T-cell (primary cell): ENCODE measurements around the gene GTSE1. TPM values are rescaled to one million over a fixed set of nuclear protein-coding genes. Genes with fewer than 3 reads are reported as not detected.

Source experiments
- ATAC-seq, 4 experiments: fragments of 200-7000 bp in 3 of 4; fragments of 150-1000 bp in 1 of 4; cut with Tn5 transposase; replicated peaks in 1 of 4; 1 replicate in 3 of 4; 2 replicates in 1 of 4; pipeline ENCODE4 v1.10.0; 2021; ENCODE audit warnings: moderate library complexity in 3 of 4, mild to moderate bottlenecking in 2 of 4, moderate number of reproducible peaks in 1 of 4
- CTCF ChIA-PET, 2 donors: fragments of 300-600 bp; sonication (Branson Sonifier 250); formaldehyde crosslinking; loops; one replicate each; lab custom pipeline; 2022; ENCODE audit warnings: antibody characterized with exemption in 2 of 2; lab: Charles Lee
- POLR2A ChIA-PET, 2 donors: fragments of 300-600 bp; sonication (Branson Sonifier 250); formaldehyde crosslinking; loops; one replicate each; lab custom pipeline; 2022; ENCODE audit warnings: antibody characterized with exemption in 2 of 2; lab: Charles Lee
- DNase-seq, 35 experiments: peaks; one replicate each; pipeline versions ENCODE4 v3.0.0 to v3.0.0-alpha.2; 2013 to 2023
- H3K27ac ChIP-seq: one replicate; pipeline ENCODE4 v1.5.1; 2013; ENCODE audit warnings: low read length
- H3K27me3 ChIP-seq, 2 experiments: replicated peaks in 1 of 2; 1 replicate in 1 of 2; 2 replicates in 1 of 2; pipeline versions ENCODE4 v1.6.1 to v1.7.0; 2013; ENCODE audit warnings: low read length in 1 of 2, mixed read lengths in 1 of 2; ENCODE audit not compliant: control insufficient read depth in 2 of 2, insufficient read depth in 2 of 2; ENCODE audit errors: extremely low read depth in 1 of 2
- H3K36me3 ChIP-seq, 2 donors: 1 replicate in 1 of 2; 2 replicates in 1 of 2; pipeline versions ENCODE4 v1.6.1 to v1.7.0; 2013; ENCODE audit warnings: low read length in 1 of 2; ENCODE audit not compliant: control insufficient read depth in 2 of 2, insufficient read depth in 1 of 2; ENCODE audit errors: extremely low read depth in 1 of 2
- H3K4me1 ChIP-seq, 2 experiments: 1 replicate in 1 of 2; 2 replicates in 1 of 2; pipeline versions ENCODE4 v1.6.1 to v1.7.0; 2013; ENCODE audit warnings: low read length in 2 of 2, mixed read lengths in 1 of 2; ENCODE audit not compliant: insufficient read depth in 2 of 2, control insufficient read depth in 1 of 2; ENCODE audit errors: extremely low read depth in 1 of 2
- H3K4me3 ChIP-seq, 2 donors: 1 replicate in 1 of 2; 2 replicates in 1 of 2; pipeline versions ENCODE4 v1.5.1 to v1.7.0; 2013; ENCODE audit warnings: mild to moderate bottlenecking in 2 of 2, low read length in 1 of 2, moderate library complexity in 1 of 2; ENCODE audit not compliant: control insufficient read depth in 1 of 2; ENCODE audit errors: extremely low read depth in 1 of 2
- H3K9me3 ChIP-seq: 2 replicates; pipeline ENCODE4 v1.7.0; 2013
- H3K27ac Mint-ChIP-seq, 2 donors: one replicate each; pipeline ENCODE4 v1.8.0; 2020 to 2021; ENCODE audit warnings: mild to moderate bottlenecking in 2 of 2, mixed read lengths in 2 of 2
- H3K27me3 Mint-ChIP-seq, 2 donors: one replicate each; pipeline ENCODE4 v1.8.0; 2021 to 2022; ENCODE audit warnings: mixed read lengths in 2 of 2
- H3K36me3 Mint-ChIP-seq: one replicate; pipeline ENCODE4 v1.8.0; 2021; ENCODE audit warnings: mixed read lengths
- H3K4me1 Mint-ChIP-seq, 3 donors: one replicate each; pipeline ENCODE4 v1.8.0; 2020 to 2022; ENCODE audit warnings: mixed read lengths in 3 of 3, mild to moderate bottlenecking in 1 of 3
- H3K4me3 Mint-ChIP-seq, 3 donors: one replicate each; pipeline ENCODE4 v1.8.0; 2020 to 2022; ENCODE audit warnings: mild to moderate bottlenecking in 3 of 3, mixed read lengths in 3 of 3, moderate library complexity in 3 of 3
- H3K9me3 Mint-ChIP-seq, 3 donors: one replicate each; pipeline ENCODE4 v1.8.0; 2020 to 2022; ENCODE audit warnings: mixed read lengths in 3 of 3
- WGBS: methylation state at CpG from one replicate; pipeline ENCODE4 v1.1.5; 2013; ENCODE audit warnings: missing lambda C conversion rate; ENCODE audit not compliant: insufficient coverage; 5-methylcytosine and 5-hydroxymethylcytosine counted together
- total RNA-seq, 35 experiments: library from RNA in 6 of 35; stranded (reverse) in 6 of 35; fragments of 120-200 nt in 1 of 35; gene quantifications; one replicate each; pipeline versions ENCODE4 v1.2.1 to v1.2.4 and lab custom pipeline; 2013 to 2026

Gene GTSE1
- total RNA-seq, 5 donors from 2014 or later (not counting 1 experiment from before 2014, with no cell fraction given): 0.44 to 1.3 (median 0.61) TPM

- Mint-ChIP-seq H3K4me3 (no peak overlapping the region), H3K4me1 (peaks cover 0 to 16% (median 5%) of the 10 kb centered on the region in 3 donors), H3K36me3 (peaks cover 40% of the 10 kb centered on the region), H3K27me3 (no peaks in the 10 kb centered on the region), H3K27ac (peak overlapping the region in 1 of 2 donors; percentile 27), H3K9me3 (no peaks in the 10 kb centered on the region)
- 94% methylated on average over 5 of the region's 12 CpGs for WGBS
- Histone ChIP-seq H3K27ac (peak overlapping the region; percentile 81), H3K4me1 (peaks cover 0 to 78% of the 10 kb centered on the region in 2 experiments), H3K27me3 (no peaks in the 10 kb centered on the region), H3K4me3 (no peak overlapping the region), H3K36me3 (peaks cover 0 to 41% of the 10 kb centered on the region in 2 donors), H3K9me3 (no peaks in the 10 kb centered on the region)
- POLR2A ChIA-PET: no interaction called here
- CTCF ChIA-PET: no interaction called here
- no peak for ATAC-seq
- no peak for DNase-seq
Measured at GRCh38 chr22:46280063-46280817, 16.4 kb upstream of the GTSE1 start.

- Histone ChIP-seq H3K27me3 (no peaks in the 10 kb centered on the region), H3K27ac (peak overlapping the region; percentile 81), H3K4me3 (peak overlapping the region in 1 of 2 donors; percentile 30), H3K36me3 (peaks cover 0 to 35% of the 10 kb centered on the region in 2 donors), H3K4me1 (peaks cover 0 to 70% of the 10 kb centered on the region in 2 experiments), H3K9me3 (no peaks in the 10 kb centered on the region)
- POLR2A ChIA-PET: no interaction called here
- peaks cover 0 to 18% (median 5%) of the 10 kb centered on the region in 3 donors for H3K4me1 Mint-ChIP-seq
- peak overlapping the region in 1 of 2 donors; percentile 27 for H3K27ac Mint-ChIP-seq
- H3K4me3 Mint-ChIP-seq: peak overlapping the region in 1 of 3 donors; percentile 25
- CTCF ChIA-PET: no interaction called here
- peak in 3 of 4 experiments; percentile 43 to 87 (median 82) for ATAC-seq
- H3K9me3 Mint-ChIP-seq: no peaks in the 10 kb centered on the region
- peak in 28 of 35 experiments; percentile 7 to 75 (median 39) for DNase-seq
- no peaks in the 10 kb centered on the region for H3K27me3 Mint-ChIP-seq
- 73% methylated on average over 16 of the region's 19 CpGs for WGBS
- peaks cover 31% of the 10 kb centered on the region for H3K36me3 Mint-ChIP-seq
Measured at GRCh38 chr22:46280999-46281623, 15.6 kb upstream of the GTSE1 start.

- Histone ChIP-seq H3K4me3 (peak overlapping the region in 1 of 2 donors; percentile 30), H3K9me3 (no peaks in the 10 kb centered on the region), H3K4me1 (peaks cover 0 to 72% of the 10 kb centered on the region in 2 experiments), H3K27ac (peak overlapping the region; percentile 81), H3K27me3 (no peaks in the 10 kb centered on the region), H3K36me3 (peaks cover 0 to 38% of the 10 kb centered on the region in 2 donors)
- no peak for ATAC-seq
- no peaks in the 10 kb centered on the region for H3K9me3 Mint-ChIP-seq
- H3K27me3 Mint-ChIP-seq: no peaks in the 10 kb centered on the region
- ChIA-PET CTCF (no interaction called here), POLR2A (no interaction called here)
- 94% methylated on average over 13 of the region's 13 CpGs for WGBS
- no peak for DNase-seq
- H3K27ac Mint-ChIP-seq: no peak overlapping the region
- H3K36me3 Mint-ChIP-seq: peaks cover 31% of the 10 kb centered on the region
- peaks cover under 1 to 15% (median 3%) of the 10 kb centered on the region in 3 donors for H3K4me1 Mint-ChIP-seq
- peak overlapping the region in 1 of 3 donors; percentile 14 for H3K4me3 Mint-ChIP-seq
Measured at GRCh38 chr22:46281866-46282678, 14.6 kb upstream of the GTSE1 start.

- Histone ChIP-seq H3K4me3 (no peak overlapping the region), H3K27ac (no peak overlapping the region), H3K4me1 (peaks cover 0 to 76% of the 10 kb centered on the region in 2 experiments), H3K27me3 (no peaks in the 10 kb centered on the region), H3K36me3 (peaks cover 0 to 19% of the 10 kb centered on the region in 2 donors), H3K9me3 (no peaks in the 10 kb centered on the region)
- POLR2A ChIA-PET: no interaction called here
- no peak overlapping the region for H3K27ac Mint-ChIP-seq
- H3K36me3 Mint-ChIP-seq: peaks cover 18% of the 10 kb centered on the region
- no peak for ATAC-seq
- no CpG with 5 or more reads among the region's 3 CpGs for WGBS
- CTCF ChIA-PET: no interaction called here
- DNase-seq: no peak
- no peak overlapping the region for H3K4me3 Mint-ChIP-seq
- no peaks in the 10 kb centered on the region for H3K9me3 Mint-ChIP-seq
- H3K27me3 Mint-ChIP-seq: no peaks in the 10 kb centered on the region
- peaks cover 7 to 29% (median 12%) of the 10 kb centered on the region in 3 donors for H3K4me1 Mint-ChIP-seq
Measured at GRCh38 chr22:46286006-46286405, 10.7 kb upstream of the GTSE1 start.

- POLR2A ChIA-PET: no interaction called here
- peaks cover 0 to 23% of the 10 kb centered on the region in 2 donors for H3K36me3 ChIP-seq
- 96% methylated on average over 9 of the region's 15 CpGs for WGBS
- no peaks in the 10 kb centered on the region for H3K27me3 ChIP-seq
- H3K4me1 Mint-ChIP-seq: peaks cover 7 to 29% (median 12%) of the 10 kb centered on the region in 3 donors
- no peaks in the 10 kb centered on the region for H3K9me3 Mint-ChIP-seq
- CTCF ChIA-PET: no interaction called here
- no peak for ATAC-seq
- peaks cover 10% of the 10 kb centered on the region for H3K36me3 Mint-ChIP-seq
- H3K4me3 Mint-ChIP-seq: peak overlapping the region in 2 of 3 donors; percentile 7 to 42
- H3K4me3 ChIP-seq: peak overlapping the region in 1 of 2 donors; percentile 2
- peak overlapping the region in 1 of 2 donors; percentile 39 for H3K27ac Mint-ChIP-seq
- H3K9me3 ChIP-seq: no peaks in the 10 kb centered on the region
- H3K27me3 Mint-ChIP-seq: no peaks in the 10 kb centered on the region
- DNase-seq: no peak
- H3K4me1 ChIP-seq: peaks cover 0 to 70% of the 10 kb centered on the region in 2 experiments
- peak overlapping the region; percentile 73 for H3K27ac ChIP-seq
Measured at GRCh38 chr22:46286941-46287872, 9.5 kb upstream of the GTSE1 start.
